Caco-2 (cell line): ENCODE data around the gene ARL14. TPM values are rescaled to one million over a fixed set of nuclear protein-coding genes. Genes with fewer than 3 reads are reported as not detected.

ENCODE experiments used
- BruUV-seq: library from RNA; stranded (reverse); fragments of 400-500 nt; replicated peaks from 2 replicates; lab custom pipeline; 2021; lab: Mats Ljungman, UMichigan
- CTCF ChIA-PET: fragments of 300-600 bp; sonication (Branson Sonifier 250); formaldehyde crosslinking; loops from one replicate; lab custom pipeline; 2022; ENCODE audit warnings: antibody characterized with exemption; lab: Charles Lee
- POLR2A ChIA-PET: fragments of 300-600 bp; sonication (Branson Sonifier 250); formaldehyde crosslinking; loops from one replicate; lab custom pipeline; 2022; ENCODE audit warnings: antibody characterized with exemption; lab: Charles Lee
- DNase-seq, 2 experiments: peaks; one replicate each; pipeline versions ENCODE4 v3.0.0 to v3.0.0-alpha.2; 2020 to 2022
- H3K27me3 ChIP-seq: replicated peaks from 2 replicates; pipeline ENCODE4 v1.6.0; 2011; ENCODE audit warnings: low read length; ENCODE audit not compliant: control insufficient read depth, insufficient read depth
- H3K36me3 ChIP-seq: 2 replicates; pipeline ENCODE4 v1.5.1; 2011; ENCODE audit warnings: low read length; ENCODE audit not compliant: control insufficient read depth, insufficient read depth
- H3K4me1 ChIP-seq: fragments of 250-450 bp; sonication (Bioruptor Pico); 2 replicates; pipeline ENCODE4 v1.5.1; 2020; ENCODE audit warnings: mild to moderate bottlenecking
- H3K4me3 ChIP-seq: 2 replicates; pipeline ENCODE4 v1.5.1; 2011; ENCODE audit warnings: low read depth, mild to moderate bottlenecking, control low read depth, low read length
- H3K9me3 ChIP-seq: fragments of 250-450 bp; sonication (Bioruptor Pico); 2 replicates; pipeline ENCODE4 v1.5.1; 2020; ENCODE audit warnings: mild to moderate bottlenecking, moderate library complexity
- H3K27ac Mint-ChIP-seq: one replicate; pipeline ENCODE4 v1.8.0; 2022; ENCODE audit warnings: mixed read lengths; ENCODE audit not compliant: unreplicated experiment
- H3K27me3 Mint-ChIP-seq: one replicate; pipeline ENCODE4 v1.8.0; 2022; ENCODE audit warnings: mixed read lengths; ENCODE audit not compliant: insufficient read depth, unreplicated experiment
- H3K36me3 Mint-ChIP-seq: one replicate; pipeline ENCODE4 v1.8.0; 2022; ENCODE audit warnings: mild to moderate bottlenecking, mixed read lengths; ENCODE audit not compliant: insufficient read depth, unreplicated experiment
- H3K4me1 Mint-ChIP-seq: one replicate; pipeline ENCODE4 v1.8.0; 2022; ENCODE audit warnings: low read depth, mixed read lengths; ENCODE audit not compliant: unreplicated experiment
- H3K4me3 Mint-ChIP-seq: one replicate; pipeline ENCODE4 v1.8.0; 2022; ENCODE audit warnings: mild to moderate bottlenecking, moderate library complexity, mixed read lengths; ENCODE audit not compliant: unreplicated experiment
- H3K9me3 Mint-ChIP-seq: one replicate; pipeline ENCODE4 v1.8.0; 2022; ENCODE audit warnings: mixed read lengths; ENCODE audit not compliant: unreplicated experiment
- CTCF ChIP-seq, 2 experiments: fragments of 200-600 bp in 1 of 2; IDR thresholded peaks; 1 replicate in 1 of 2; 2 replicates in 1 of 2; pipeline versions ENCODE4 v1.5.1 to v1.8.0; 2011 to 2022; ENCODE audit warnings: antibody characterized with exemption in 1 of 2, control low read depth in 1 of 2, inconsistent platforms in 1 of 2, low read depth in 1 of 2, low read length in 1 of 2, mild to moderate bottlenecking in 1 of 2, moderate library complexity in 1 of 2; ENCODE audit not compliant: insufficient read depth in 1 of 2, severe bottlenecking in 1 of 2, unreplicated experiment in 1 of 2
- intact Hi-C: fragments of 100-400 bp; cut with micrococcal nuclease; formaldehyde crosslinking; loops from one replicate; pipeline ENCODE4 v1.10.0; 2022; ENCODE audit not compliant: unreplicated experiment
- total RNA-seq: library from RNA; stranded (reverse); gene quantifications from 2 replicates; pipeline ENCODE4 v1.2.3, GENCODE V29; 2022

Gene ARL14
- total RNA-seq, 1 experiment from 2014 or later, result 0.84 TPM

- peaks cover 60% of the 10 kb centered on the region for H3K4me1 ChIP-seq
Measured at GRCh38 chr3:160675566-160676124, 1.3 kb upstream of the ARL14 start.

DNA sequence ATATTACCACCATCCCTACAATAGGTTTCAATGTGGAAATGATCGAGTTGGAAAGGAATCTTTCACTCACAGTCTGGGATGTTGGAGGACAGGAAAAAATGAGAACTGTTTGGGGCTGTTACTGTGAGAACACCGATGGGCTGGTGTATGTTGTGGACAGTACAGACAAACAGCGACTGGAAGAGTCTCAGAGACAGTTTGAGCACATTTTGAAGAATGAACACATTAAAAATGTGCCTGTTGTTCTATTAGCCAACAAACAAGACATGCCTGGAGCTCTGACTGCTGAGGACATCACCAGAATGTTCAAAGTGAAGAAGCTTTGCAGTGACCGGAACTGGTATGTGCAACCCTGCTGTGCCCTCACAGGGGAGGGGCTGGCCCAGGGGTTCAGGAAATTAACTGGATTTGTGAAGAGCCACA is 510 bp downstream of the ARL14 start:
- CTCF ChIA-PET, result interaction anchor here (1.6 to 1.7 kb wide), 2 partner anchors 10 to 60 kb away, joined by 4 to 8 read pairs; no protein-coding TSS in a partner anchor
- BruUV-seq, result TSS peak; percentile 91
- Histone ChIP-seq H3K27me3 (no peaks in the 10 kb centered on the region), H3K9me3 (no peaks in the 10 kb centered on the region), H3K4me3 (peak overlapping the region; percentile 3; the same call in 1 of the 2 replicates), H3K4me1 (peaks cover 60% of the 10 kb centered on the region), H3K36me3 (no peaks in the 10 kb centered on the region)
- peak; percentile 17 to 43 for DNase-seq
- H3K27me3 Mint-ChIP-seq, result no peaks in the 10 kb centered on the region
- TF ChIP-seq CTCF (IDR thresholded peaks at IDR 0.05; ENCODE audit: insufficient read depth in 1 of 2, low read depth in 1 of 2, low read length in 1 of 2, severe bottlenecking in 1 of 2, unreplicated experiment in 1 of 2), result no peak
- peaks cover 51% of the 10 kb centered on the region for H3K4me1 Mint-ChIP-seq
- H3K4me3 Mint-ChIP-seq, result peak overlapping the region; percentile 65
- H3K9me3 Mint-ChIP-seq, result no peaks in the 10 kb centered on the region
- H3K36me3 Mint-ChIP-seq, result no peaks in the 10 kb centered on the region
- intact Hi-C loops, result no loop called here
- peak overlapping the region; percentile 78 for H3K27ac Mint-ChIP-seq
- POLR2A ChIA-PET, result no interaction called here

More at GRCh38 chr3:160675566-160676124, 1.3 kb upstream of the ARL14 start:
- H3K9me3 Mint-ChIP-seq, result no peaks in the 10 kb centered on the region
- CTCF ChIA-PET, result no interaction called here
- no peaks in the 10 kb centered on the region for H3K27me3 Mint-ChIP-seq
- POLR2A ChIA-PET, result no interaction called here
- Histone ChIP-seq H3K9me3 (no peaks in the 10 kb centered on the region), H3K36me3 (no peaks in the 10 kb centered on the region), H3K4me3 (no peak overlapping the region), H3K27me3 (no peaks in the 10 kb centered on the region)
- H3K27ac Mint-ChIP-seq, result peak overlapping the region; percentile 78
- H3K4me3 Mint-ChIP-seq, result no peak overlapping the region
- H3K4me1 Mint-ChIP-seq, result peaks cover 51% of the 10 kb centered on the region
- DNase-seq, result no peak
- H3K36me3 Mint-ChIP-seq, result no peaks in the 10 kb centered on the region
- no TSS peak for BruUV-seq
- no peak for TF ChIP-seq CTCF (IDR thresholded peaks at IDR 0.05; ENCODE audit: insufficient read depth in 1 of 2, low read depth in 1 of 2, low read length in 1 of 2, severe bottlenecking in 1 of 2, unreplicated experiment in 1 of 2)
- intact Hi-C loops, result no loop called here

DNA sequence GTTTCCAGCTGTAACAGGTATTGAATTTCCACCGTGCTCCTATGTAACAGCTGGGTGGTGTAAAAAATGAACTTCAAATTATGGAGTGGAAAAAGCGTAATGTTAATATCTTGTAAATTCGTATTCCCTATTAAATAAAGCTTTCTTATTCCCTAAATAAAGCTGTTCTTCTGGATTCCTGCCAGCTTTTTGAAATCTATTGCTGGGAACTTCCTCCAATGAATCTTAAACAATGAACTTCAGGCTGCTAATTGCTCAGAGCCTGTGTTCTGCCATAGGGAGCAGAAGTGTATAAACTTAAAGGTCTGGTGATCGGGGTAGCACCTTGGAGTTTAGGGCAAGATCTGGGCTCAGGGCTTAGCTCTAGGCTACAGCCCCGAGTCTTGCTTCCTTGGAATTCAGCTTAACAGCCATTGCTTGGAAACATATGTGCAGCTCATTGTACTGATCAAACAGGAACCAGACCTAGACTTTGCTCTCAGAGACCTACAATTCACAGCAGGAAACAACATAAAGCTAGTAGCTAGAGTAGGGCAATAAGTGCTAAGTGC is 1.4 kb downstream of the ARL14 start:
- intact Hi-C loops, result loop anchor here (2.0 kb wide), 1 partner anchor 112 kb away; no protein-coding TSS in a partner anchor
- Mint-ChIP-seq H3K27ac (peak overlapping the region; percentile 81), H3K4me1 (peaks cover 51% of the 10 kb centered on the region), H3K36me3 (no peaks in the 10 kb centered on the region), H3K4me3 (peak overlapping the region; percentile 65), H3K9me3 (no peaks in the 10 kb centered on the region), H3K27me3 (no peaks in the 10 kb centered on the region)
- peaks cover 51% of the 10 kb centered on the region for H3K4me1 ChIP-seq
- TF ChIP-seq CTCF (IDR thresholded peaks at IDR 0.05; ENCODE audit: insufficient read depth in 1 of 2, low read depth in 1 of 2, low read length in 1 of 2, severe bottlenecking in 1 of 2, unreplicated experiment in 1 of 2), result no peak
- ChIA-PET POLR2A (interaction anchor here (0.6 kb wide), 1 partner anchor 113 kb away, joined by 3 read pairs; no protein-coding TSS in a partner anchor), CTCF (interaction anchor here (1.6 to 1.7 kb wide), 2 partner anchors 9 to 60 kb away, joined by 4 to 8 read pairs; no protein-coding TSS in a partner anchor)
- 0 out of 2 replicates have a peak overlapping the region, but pooled peaks have one; percentile 8 for H3K4me3 ChIP-seq
- no peaks in the 10 kb centered on the region for H3K9me3 ChIP-seq
- no TSS peak for BruUV-seq
- peak; percentile 36 to 40 for DNase-seq
- no peaks in the 10 kb centered on the region for H3K27me3 ChIP-seq
- H3K36me3 ChIP-seq, result no peaks in the 10 kb centered on the region
